Gastroesophageal sphincter (tissue), 4 donors: ENCODE data around the gene PLEKHO1. TPM values are rescaled to one million over a fixed set of nuclear protein-coding genes. Genes with fewer than 3 reads are reported as not detected.
"Not testable (repeated sequence)": the region's sequence is repeated elsewhere in the genome, so short reads cannot be mapped to it uniquely, and the experiment has no call there.

Experiments used
- ATAC-seq: fragments of 150-250 bp; one replicate; pipeline ENCODE4 v1.9.1; 2016; ENCODE audit warnings: mild to moderate bottlenecking, moderate library complexity
- H3K27ac ChIP-seq, 4 donors: fragments of 200-600 bp; sonication (generic) in 3 of 4; 1 replicate in 3 of 4; 2 replicates in 1 of 4; pipeline ENCODE4 v1.5.1; 2016 to 2019
- H3K27me3 ChIP-seq: fragments of 200-600 bp; sonication (generic); one replicate; pipeline ENCODE4 v1.5.1; 2019
- H3K36me3 ChIP-seq, 2 donors: fragments of 200-600 bp; sonication (generic); one replicate each; pipeline ENCODE4 v1.5.1; 2019; ENCODE audit warnings: control low read depth in 1 of 2
- H3K4me1 ChIP-seq, 3 donors: fragments of 200-600 bp; sonication (generic); 1 replicate in 2 of 3; 2 replicates in 1 of 3; pipeline ENCODE4 v1.5.1; 2016 to 2019; ENCODE audit warnings: control low read depth in 2 of 3
- H3K4me3 ChIP-seq, 2 donors: fragments of 200-600 bp; sonication (generic); one replicate each; pipeline ENCODE4 v1.5.1; 2019; ENCODE audit warnings: mild to moderate bottlenecking in 1 of 2, moderate library complexity in 1 of 2
- H3K9me3 ChIP-seq, 3 donors: fragments of 200-600 bp; sonication (generic); one replicate each; pipeline ENCODE4 v1.5.1; 2017 to 2019; ENCODE audit warnings: control low read depth in 2 of 3
- EP300 ChIP-seq: sonication (generic); formaldehyde crosslinking; IDR thresholded peaks from one replicate; pipeline ENCODE4 v1.6.1; 2017; ENCODE audit warnings: antibody characterized with exemption, mild to moderate bottlenecking
- POLR2A ChIP-seq, 2 donors: fragments of 450-650 bp; IDR thresholded peaks; one replicate each; pipeline ENCODE4 v1.6.1; 2017; ENCODE audit warnings: antibody characterized with exemption in 2 of 2, mild to moderate bottlenecking in 2 of 2, moderate library complexity in 1 of 2
- POLR2AphosphoS5 ChIP-seq: sonication (generic); formaldehyde crosslinking; IDR thresholded peaks from one replicate; pipeline ENCODE4 v1.6.1; 2017; ENCODE audit warnings: antibody characterized with exemption
- WGBS, 2 donors: methylation state at CpG; one replicate each; pipeline ENCODE4 v1.1.5; 2018; ENCODE audit warnings: low coverage in 1 of 2; 5-methylcytosine and 5-hydroxymethylcytosine counted together
- total RNA-seq, 4 donors: library from RNA; depleted of rRNA; stranded (reverse); fragments of >200 nt; gene quantifications; one replicate each; pipeline ENCODE4 v1.1.0, GENCODE V29; 2016
- TF ChIP-seq, protein P1 (sequence below), 4 experiments: fragments of 200-600 bp in 2 of 4; fragments of 450-650 bp in 2 of 4; sonication (generic) in 1 of 4; IDR thresholded peaks; one replicate each; pipeline ENCODE4 v1.5.1; 2017 to 2019; ENCODE audit warnings: antibody characterized with exemption in 4 of 4, mild to moderate bottlenecking in 2 of 4, moderate library complexity in 2 of 4

The PLEKHO1 gene
- total RNA-seq, 4 donors from 2014 or later: 217 to 358 (median 228) TPM

DNA sequence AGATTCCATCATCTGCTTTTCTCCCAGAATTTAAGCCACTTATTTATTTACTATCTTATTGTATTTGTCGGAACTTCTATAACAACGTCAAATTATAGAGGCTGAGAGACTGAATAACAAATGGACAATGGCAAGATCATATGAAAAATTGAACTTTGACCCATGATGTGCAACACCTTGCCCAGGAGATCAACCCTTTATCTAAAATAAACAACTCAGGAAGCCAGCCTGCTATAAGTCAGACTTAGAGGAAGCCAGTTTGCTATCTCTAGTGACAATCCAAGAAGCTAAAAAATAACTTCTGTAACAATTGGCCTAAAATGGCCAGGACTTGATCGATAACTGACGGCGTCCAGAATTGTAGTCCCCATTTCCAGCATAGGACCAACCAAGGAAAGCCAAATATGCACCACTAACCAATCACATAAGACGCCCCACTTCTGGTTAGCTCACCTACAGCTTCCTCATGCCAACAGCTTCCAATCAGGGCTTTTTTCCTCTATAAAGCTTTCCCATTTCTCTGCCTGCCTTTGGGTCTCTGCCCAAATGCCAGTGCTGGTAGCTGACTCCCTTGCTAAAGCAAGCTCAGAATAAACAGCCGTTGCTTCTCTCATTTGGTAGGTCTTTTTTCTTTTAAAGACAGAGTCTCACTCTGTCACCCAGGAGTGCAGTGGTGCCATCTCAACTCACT is 57.7 kb downstream of the PLEKHO1 start:
- 79 to 82% methylated on average over 5 to 7 of the region's 7 CpGs for WGBS, 2 donors
- no peaks in the 10 kb centered on the region for H3K9me3 ChIP-seq
- no peaks in the 10 kb centered on the region for H3K36me3 ChIP-seq
- ATAC-seq: no peak
- no peaks in the 10 kb centered on the region for H3K4me1 ChIP-seq
- H3K27me3 ChIP-seq: no peaks in the 10 kb centered on the region
- no peak overlapping the region for H3K4me3 ChIP-seq
- H3K27ac ChIP-seq: no peak overlapping the region
- TF ChIP-seq POLR2A (IDR thresholded peaks at IDR 0.05) (no peak), EP300 (no peak), POLR2AphosphoS5 (no peak)
- TF ChIP-seq, protein P1, sequence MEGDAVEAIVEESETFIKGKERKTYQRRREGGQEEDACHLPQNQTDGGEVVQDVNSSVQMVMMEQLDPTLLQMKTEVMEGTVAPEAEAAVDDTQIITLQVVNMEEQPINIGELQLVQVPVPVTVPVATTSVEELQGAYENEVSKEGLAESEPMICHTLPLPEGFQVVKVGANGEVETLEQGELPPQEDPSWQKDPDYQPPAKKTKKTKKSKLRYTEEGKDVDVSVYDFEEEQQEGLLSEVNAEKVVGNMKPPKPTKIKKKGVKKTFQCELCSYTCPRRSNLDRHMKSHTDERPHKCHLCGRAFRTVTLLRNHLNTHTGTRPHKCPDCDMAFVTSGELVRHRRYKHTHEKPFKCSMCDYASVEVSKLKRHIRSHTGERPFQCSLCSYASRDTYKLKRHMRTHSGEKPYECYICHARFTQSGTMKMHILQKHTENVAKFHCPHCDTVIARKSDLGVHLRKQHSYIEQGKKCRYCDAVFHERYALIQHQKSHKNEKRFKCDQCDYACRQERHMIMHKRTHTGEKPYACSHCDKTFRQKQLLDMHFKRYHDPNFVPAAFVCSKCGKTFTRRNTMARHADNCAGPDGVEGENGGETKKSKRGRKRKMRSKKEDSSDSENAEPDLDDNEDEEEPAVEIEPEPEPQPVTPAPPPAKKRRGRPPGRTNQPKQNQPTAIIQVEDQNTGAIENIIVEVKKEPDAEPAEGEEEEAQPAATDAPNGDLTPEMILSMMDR (IDR thresholded peaks at IDR 0.05): no peak

DNA sequence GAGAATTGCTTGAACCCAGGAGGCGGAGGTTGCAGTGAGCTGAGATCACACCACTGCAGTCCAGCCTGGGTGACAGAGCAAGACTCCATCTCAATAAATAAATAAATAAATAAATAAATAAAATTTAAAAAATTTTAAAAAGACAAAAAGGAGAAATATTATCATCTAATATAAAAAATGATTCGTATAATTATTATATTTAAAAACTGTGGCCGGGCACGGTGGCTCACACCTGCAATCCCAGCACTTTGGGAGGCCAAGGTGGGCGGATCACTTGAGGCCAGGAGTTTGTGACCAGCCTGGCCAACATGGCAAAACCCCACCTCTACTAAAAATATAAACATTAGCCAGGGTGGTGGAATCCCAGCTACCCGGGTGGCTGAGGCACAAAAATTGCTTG is 58.7 kb downstream of the PLEKHO1 start:
- H3K36me3 ChIP-seq, H3K27ac ChIP-seq, H3K4me1 ChIP-seq, H3K27me3 ChIP-seq, H3K4me3 ChIP-seq, ATAC-seq, H3K9me3 ChIP-seq: not testable (repeated sequence)
- 93% methylated on average over 5 of the region's 6 CpGs; no CpG with 5 or more reads in 1 of the 2 donors for WGBS, 2 donors

Other genes starting within 250 kb of the PLEKHO1 start
- gene SV2A, start 232.1 kb upstream of the PLEKHO1 start, total RNA-seq: 1 to 10 TPM; 6.2 to 9.2 (median 7.1) TPM
- 10 to 100 TPM in 3 of 4 donors, 1 to 10 TPM in 1; 9.7 to 17.9 (median 14.0) TPM for gene SF3B4, start 222.1 kb upstream of the PLEKHO1 start, total RNA-seq
- 10 to 100 TPM; 10.6 to 20.6 (median 14.4) TPM for gene MTMR11, start 213.0 kb upstream of the PLEKHO1 start, total RNA-seq
- 10 to 100 TPM; 34.1 to 49.6 (median 42.3) TPM for gene OTUD7B, start 139.2 kb upstream of the PLEKHO1 start, total RNA-seq
- 10 to 100 TPM; 44.7 to 75.8 (median 50.4) TPM for gene VPS45, start 82.1 kb upstream of the PLEKHO1 start, total RNA-seq
- 10 to 100 TPM; 14.8 to 25.1 (median 21.6) TPM for gene ANP32E, start 86.2 kb downstream of the PLEKHO1 start, total RNA-seq
- gene CA14, start 107.9 kb downstream of the PLEKHO1 start, total RNA-seq: 1 to 10 TPM in 1 of 4 donors, under 1 TPM in 3; 0.54 to 1.5 (median 0.78) TPM
- 10 to 100 TPM; 40.3 to 68.9 (median 49.5) TPM for gene APH1A, start 119.1 kb downstream of the PLEKHO1 start, total RNA-seq
- 10 to 100 TPM in 3 of 4 donors, 1 to 10 TPM in 1; 5.2 to 37.7 (median 16.2) TPM for gene C1orf54, start 122.9 kb downstream of the PLEKHO1 start, total RNA-seq
- gene CIART, start 132.6 kb downstream of the PLEKHO1 start, total RNA-seq: 10 to 100 TPM in 2 of 4 donors, 1 to 10 TPM in 2; 3.5 to 28.3 (median 14.2) TPM
- gene MRPS21, start 143.9 kb downstream of the PLEKHO1 start, total RNA-seq: 10 to 100 TPM; 36.0 to 59.9 (median 43.4) TPM
- 10 to 100 TPM; 28.1 to 74.9 (median 40.3) TPM for gene PRPF3, start 171.6 kb downstream of the PLEKHO1 start, total RNA-seq
- 10 to 100 TPM; 17.0 to 31.3 (median 26.2) TPM for gene RPRD2, start 214.2 kb downstream of the PLEKHO1 start, total RNA-seq